ENCODE data around the gene RNASE12.
"Not testable (repeated sequence)": the region's sequence is repeated elsewhere in the genome, so short reads cannot be mapped to it uniquely, and the experiment has no call there.

The RNASE12 gene

DNA sequence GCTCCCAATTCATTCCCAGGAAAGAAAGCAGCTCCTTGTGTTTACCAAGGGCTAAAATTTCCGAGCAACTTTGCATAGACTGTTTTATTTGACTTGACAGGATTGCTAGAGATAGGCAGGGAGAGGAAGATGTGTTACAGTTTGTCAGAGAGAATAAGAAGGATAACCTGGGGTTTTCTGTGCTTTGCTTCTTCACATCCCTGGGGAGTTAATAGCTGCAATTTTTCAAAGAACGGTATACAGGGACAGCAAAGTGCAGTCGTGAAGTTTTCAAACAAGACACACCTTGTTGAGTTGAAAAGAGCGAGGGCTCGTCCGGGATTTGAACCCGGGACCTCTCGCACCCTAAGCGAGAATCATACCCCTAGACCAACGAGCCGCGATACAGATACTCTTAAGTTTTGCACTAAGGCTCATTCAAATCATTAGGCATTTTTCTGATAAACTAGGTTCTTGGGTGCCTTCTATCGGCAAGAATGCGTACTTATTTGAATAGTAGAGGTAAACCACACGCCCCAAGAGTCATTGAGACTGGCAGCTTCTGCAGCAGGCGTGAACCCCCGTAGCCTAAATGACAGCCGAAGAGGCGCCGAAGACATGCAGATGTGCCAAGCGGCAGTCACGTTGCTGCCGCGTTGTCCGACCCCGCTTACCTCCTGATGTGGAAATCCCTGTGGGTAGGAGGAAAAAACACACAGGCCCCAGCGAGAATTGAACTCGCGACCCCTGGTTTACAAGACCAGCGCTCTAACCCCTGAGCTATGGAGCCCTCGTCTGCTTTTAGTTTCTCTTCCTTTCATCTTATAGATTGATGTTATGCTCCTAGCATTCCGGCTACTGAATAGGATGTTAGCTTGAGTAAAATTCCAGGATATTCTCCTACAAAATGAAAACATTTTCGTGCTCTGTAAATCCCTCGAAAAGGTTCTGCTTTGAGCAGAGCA lies 22.2 kb upstream of the RNASE12 start:
- DNase-seq (ENCODE audit: low spot score), result peak; percentile 77

- DNase-seq (ENCODE audit: low spot score), result no peak
These were observed 21.2 kb upstream of the RNASE12 start for GRCh38 chr14:20612403-20612802.

- no peak for DNase-seq (ENCODE audit: low spot score)
These were observed 20.1 kb upstream of the RNASE12 start for GRCh38 chr14:20611277-20611676.

- DNase-seq (ENCODE audit: low spot score), result peak; percentile 58
These were observed 19.0 kb upstream of the RNASE12 start for GRCh38 chr14:20610002-20610765.

GRCh38 chr14:20609215-20610001 lies 18.2 kb upstream of the RNASE12 start:
- peak; percentile 70 for DNase-seq (ENCODE audit: low spot score)

GRCh38 chr14:20608383-20609110 lies 17.4 kb upstream of the RNASE12 start:
- no peak for DNase-seq (ENCODE audit: low spot score)

DNA sequence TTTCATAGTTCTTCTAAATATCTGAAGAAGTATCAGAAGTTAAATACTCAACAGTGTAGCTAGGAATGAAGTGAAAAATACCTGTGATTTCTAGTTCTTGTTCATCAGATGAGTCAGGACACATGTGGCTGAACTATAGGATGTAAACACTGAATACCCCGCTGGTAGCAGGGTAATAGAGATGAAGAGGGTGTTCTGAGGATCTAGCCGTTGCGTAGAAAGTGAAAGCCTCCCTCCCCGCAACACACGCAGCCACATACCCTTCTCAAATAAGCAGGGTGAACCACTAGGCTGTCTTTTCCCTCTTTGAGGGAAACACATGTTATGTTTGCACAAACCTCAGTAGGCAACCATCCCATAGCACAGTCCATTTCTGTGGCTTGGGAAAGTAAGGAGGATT lies 16.4 kb upstream of the RNASE12 start:
- no peak for DNase-seq (ENCODE audit: low spot score)

- no peak for DNase-seq (ENCODE audit: low spot score)
These were observed 15.7 kb upstream of the RNASE12 start for GRCh38 chr14:20606902-20607242.

- peak; percentile 62 for DNase-seq (ENCODE audit: low spot score)
These were observed 15.2 kb upstream of the RNASE12 start for GRCh38 chr14:20606190-20606901.

DNA sequence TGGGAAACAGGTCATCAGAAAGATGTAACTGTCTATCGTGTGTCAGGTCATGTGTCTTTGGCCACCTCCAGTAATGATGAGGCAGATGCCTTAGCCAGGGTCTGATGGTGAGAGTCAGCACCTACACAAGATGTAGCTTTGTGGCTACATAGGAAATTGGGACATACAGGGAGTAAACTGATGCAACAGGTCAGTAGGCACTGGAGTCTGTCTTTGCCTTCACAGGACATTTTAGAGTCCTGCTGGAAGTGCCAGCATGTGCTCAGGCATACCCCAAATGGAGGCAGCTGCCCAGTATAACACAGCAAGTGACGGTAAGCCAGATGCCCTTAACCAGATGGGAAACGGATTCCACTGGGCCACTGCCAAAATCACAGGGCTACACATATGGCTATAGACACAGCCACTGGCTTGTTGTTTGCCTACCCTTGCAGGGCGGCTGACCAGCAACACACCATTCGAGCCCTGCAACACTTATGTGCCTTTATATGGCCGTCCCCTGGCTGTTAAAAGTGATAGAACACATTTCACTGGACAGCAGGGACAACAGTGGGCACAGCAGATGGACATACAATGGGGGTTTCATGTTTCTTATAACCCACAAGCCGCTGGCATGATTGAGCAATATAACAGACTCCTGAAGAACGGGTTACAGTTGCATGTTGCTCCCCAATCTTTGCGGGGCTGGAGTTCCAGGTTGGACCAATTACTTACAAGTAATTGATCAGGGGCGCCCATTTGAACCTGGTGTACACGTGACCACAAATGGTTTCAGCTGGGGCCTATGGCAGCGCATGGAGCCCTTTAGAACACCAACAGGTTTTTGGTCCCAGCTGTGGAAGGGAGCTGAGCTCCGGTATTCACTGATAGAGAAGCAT lies 12.9 kb upstream of the RNASE12 start:
- DNase-seq (ENCODE audit: low spot score), result no peak

DNA sequence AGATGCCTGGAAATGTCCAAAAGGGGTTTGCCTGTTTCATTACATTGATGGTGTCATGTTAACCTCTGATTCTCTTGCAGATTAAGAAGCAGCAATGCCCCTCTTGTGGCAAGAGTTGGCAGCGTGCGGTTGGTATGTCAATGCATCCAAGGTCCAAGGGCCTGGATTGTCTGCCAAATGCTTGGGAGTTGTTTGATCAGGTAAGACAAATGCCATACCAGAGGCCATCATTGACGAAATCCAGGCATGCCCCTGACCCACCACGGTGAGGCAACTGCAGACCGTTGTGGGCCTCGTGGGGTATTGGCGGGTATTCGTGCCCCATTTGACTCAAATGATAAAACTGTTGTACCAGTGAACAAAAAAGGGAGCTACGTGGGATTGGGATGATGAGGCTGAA lies 11.4 kb upstream of the RNASE12 start:
- no peak for DNase-seq (ENCODE audit: low spot score)

DNA sequence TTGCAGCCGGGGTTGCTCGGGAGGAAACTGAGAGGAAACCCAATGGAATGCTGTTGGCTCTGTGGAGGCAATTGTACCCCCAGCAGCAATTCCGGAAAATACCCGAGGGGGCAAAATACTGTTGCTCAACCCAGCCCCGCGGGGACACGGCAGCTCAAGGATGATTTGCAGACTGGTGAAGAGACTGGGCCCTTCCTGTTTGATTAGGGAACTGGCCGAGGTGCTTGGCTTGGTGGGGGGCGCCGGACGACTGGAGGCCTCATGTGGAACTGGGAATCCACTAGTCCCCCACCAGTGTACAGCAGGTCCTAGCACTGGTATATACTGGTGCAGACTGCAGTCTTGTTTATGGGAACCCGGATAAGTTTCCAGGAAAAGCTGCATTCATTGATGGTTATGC lies 10.3 kb upstream of the RNASE12 start:
- no peak for DNase-seq (ENCODE audit: low spot score)

DNA sequence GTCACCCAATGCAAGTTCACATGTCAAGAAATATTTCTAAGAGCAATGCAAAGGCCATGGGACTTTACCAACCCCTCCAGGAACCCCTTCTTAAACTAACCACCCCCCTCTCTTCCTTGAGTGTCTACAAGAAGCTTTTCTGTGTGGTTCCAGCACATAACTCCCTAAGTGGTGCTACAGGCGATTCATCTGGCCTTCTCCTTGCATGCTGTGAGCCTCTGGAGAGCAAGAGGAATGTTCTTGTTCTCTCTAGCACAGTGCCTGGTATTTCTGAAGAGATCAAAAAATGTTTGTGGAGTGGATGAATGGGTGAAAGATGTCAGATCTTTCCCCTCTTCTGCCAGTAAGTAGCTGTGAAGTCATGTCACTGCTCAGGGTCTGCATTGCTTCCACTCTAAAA lies 5.9 kb upstream of the RNASE12 start:
- no peak for DNase-seq (ENCODE audit: low spot score)

- not testable (repeated sequence) for DNase-seq (ENCODE audit: low spot score)
These were observed 4.5 kb upstream of the RNASE12 start for GRCh38 chr14:20595726-20596125.

GRCh38 chr14:20592574-20592973 lies 1.4 kb upstream of the RNASE12 start:
- DNase-seq (ENCODE audit: low spot score), result no peak

- DNase-seq (ENCODE audit: low spot score), result no peak
These were observed 3.6 kb downstream of the RNASE12 start, which contains the start of gene RNASE11 for GRCh38 chr14:20587489-20588154. Gene RNASE11, minus strand, starts transcription at chr14:20588001.

- DNase-seq (ENCODE audit: low spot score), result no peak
These were observed 7.3 kb downstream of the RNASE12 start for GRCh38 chr14:20583908-20584307.

- no peak for DNase-seq (ENCODE audit: low spot score)
These were observed 8.0 kb downstream of the RNASE12 start for GRCh38 chr14:20583142-20583541.

DNA sequence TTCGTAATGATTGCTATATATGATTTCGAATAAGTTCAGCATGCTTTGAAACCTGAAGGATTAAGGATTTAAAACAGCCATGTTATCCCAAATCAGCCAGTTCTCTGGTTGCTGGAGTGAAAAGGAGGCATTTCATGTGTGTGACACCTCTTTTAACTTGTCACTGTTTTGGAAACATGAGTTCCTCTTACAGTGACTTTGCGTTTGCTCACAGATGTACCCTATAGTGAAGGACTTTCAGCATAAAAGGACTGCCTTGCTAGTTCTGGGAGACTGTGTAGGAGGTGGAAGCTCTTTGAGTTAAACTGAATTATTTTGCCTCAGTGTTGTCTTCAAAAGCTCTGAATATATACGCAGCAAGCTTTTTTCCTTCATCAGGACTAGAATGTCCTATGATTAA lies 10.9 kb downstream of the RNASE12 start:
- no peak for DNase-seq (ENCODE audit: low spot score)

Measured in hepatic stellate cell (primary cell).